Bronchial epithelial cell (primary cell): ENCODE data around the gene PKMYT1. TPM values are rescaled to one million over a fixed set of nuclear protein-coding genes. Genes with fewer than 3 reads are reported as not detected.

Experiments
- DNase-seq: peaks from one replicate; pipeline ENCODE4 v3.0.0-alpha.2; 2010; ENCODE audit warnings: low read depth
- FAIRE-seq: peaks from 2 replicates; lab custom pipeline; 2011; peaks lifted over from hg19 to GRCh38; lab: Jason Lieb, UNC
- H3K27me3 ChIP-seq: 2 replicates; pipeline ENCODE4 v1.5.1; 2011; ENCODE audit warnings: low read length; ENCODE audit not compliant: control insufficient read depth, insufficient read depth
- H3K36me3 ChIP-seq: 2 replicates; pipeline ENCODE4 v1.5.1; 2011; ENCODE audit warnings: low read length; ENCODE audit not compliant: control insufficient read depth, insufficient read depth
- H3K4me3 ChIP-seq: 2 replicates; pipeline ENCODE4 v1.5.1; 2011; ENCODE audit warnings: mild to moderate bottlenecking, low read depth, low read length, control low read depth
- total RNA-seq: library from RNA; depleted of rRNA; stranded (reverse); fragments of >200 nt; gene quantifications from 2 replicates; pipeline ENCODE4 v1.2.1, GENCODE V29; 2014
- TF ChIP-seq, protein P1 (sequence below): IDR thresholded peaks from 2 replicates; pipeline ENCODE4 v1.5.1; 2011; ENCODE audit warnings: mild to moderate bottlenecking, moderate library complexity, low read length, control low read depth, inconsistent platforms; ENCODE audit not compliant: insufficient read depth, severe bottlenecking

Gene PKMYT1
- total RNA-seq, 1 donor from 2014 or later: 0.26 TPM

DNA sequence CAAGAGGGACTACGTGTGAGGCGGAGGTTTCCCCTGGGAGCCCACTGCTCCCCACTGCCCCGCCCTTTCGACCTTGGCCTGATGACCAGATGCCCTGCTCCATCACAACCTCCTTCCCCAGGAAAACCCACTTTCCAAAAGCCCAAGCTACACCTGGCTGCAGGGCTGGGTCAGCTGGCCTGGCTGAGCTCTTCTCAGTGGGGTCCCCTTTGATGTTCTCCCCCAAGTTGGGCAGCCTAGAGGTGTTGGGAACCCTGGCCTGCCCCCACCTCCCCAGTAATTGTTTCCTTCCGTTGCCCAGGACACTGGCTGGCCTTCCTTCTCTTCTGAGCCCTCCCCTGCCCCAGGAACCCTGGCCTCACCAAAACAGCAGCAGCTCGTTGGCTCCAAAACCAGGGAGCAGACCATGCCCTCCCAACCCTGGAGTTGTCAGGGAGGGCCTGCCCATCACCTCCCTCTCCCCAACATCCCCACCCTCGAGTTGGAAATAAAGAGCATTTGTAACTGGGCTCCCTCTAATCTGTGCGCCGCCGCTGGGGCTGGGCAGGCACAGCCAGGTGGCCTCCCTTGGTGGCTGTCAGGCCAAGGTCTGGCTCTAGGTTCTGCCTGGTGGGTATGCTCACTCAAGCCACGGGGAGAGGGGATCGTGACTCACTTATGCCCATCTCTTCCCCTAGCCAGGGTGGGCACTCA, 33.9 kb upstream of the PKMYT1 start:
- DNase-seq (no peak), FAIRE-seq (no peak)
- TF ChIP-seq, protein P1, sequence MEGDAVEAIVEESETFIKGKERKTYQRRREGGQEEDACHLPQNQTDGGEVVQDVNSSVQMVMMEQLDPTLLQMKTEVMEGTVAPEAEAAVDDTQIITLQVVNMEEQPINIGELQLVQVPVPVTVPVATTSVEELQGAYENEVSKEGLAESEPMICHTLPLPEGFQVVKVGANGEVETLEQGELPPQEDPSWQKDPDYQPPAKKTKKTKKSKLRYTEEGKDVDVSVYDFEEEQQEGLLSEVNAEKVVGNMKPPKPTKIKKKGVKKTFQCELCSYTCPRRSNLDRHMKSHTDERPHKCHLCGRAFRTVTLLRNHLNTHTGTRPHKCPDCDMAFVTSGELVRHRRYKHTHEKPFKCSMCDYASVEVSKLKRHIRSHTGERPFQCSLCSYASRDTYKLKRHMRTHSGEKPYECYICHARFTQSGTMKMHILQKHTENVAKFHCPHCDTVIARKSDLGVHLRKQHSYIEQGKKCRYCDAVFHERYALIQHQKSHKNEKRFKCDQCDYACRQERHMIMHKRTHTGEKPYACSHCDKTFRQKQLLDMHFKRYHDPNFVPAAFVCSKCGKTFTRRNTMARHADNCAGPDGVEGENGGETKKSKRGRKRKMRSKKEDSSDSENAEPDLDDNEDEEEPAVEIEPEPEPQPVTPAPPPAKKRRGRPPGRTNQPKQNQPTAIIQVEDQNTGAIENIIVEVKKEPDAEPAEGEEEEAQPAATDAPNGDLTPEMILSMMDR: no peak
- Histone ChIP-seq H3K27me3 (peaks cover 5% of the 10 kb centered on the region), H3K36me3 (no peaks in the 10 kb centered on the region), H3K4me3 (no peak overlapping the region)

DNA sequence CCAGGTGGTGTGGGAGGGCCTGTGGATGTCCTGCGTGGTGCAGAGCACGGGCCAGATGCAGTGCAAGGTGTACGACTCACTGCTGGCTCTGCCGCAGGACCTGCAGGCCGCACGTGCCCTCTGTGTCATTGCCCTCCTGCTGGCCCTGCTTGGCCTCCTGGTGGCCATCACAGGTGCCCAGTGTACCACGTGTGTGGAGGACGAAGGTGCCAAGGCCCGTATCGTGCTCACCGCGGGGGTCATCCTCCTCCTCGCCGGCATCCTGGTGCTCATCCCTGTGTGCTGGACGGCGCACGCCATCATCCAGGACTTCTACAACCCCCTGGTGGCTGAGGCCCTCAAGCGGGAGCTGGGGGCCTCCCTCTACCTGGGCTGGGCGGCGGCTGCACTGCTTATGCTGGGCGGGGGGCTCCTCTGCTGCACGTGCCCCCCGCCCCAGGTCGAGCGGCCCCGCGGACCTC, 33.3 kb upstream of the PKMYT1 start:
- DNase-seq (no peak), FAIRE-seq (no peak)
- Histone ChIP-seq H3K36me3 (no peaks in the 10 kb centered on the region), H3K4me3 (no peak overlapping the region), H3K27me3 (peaks cover 5% of the 10 kb centered on the region)
- TF ChIP-seq, protein P1: no peak

DNA sequence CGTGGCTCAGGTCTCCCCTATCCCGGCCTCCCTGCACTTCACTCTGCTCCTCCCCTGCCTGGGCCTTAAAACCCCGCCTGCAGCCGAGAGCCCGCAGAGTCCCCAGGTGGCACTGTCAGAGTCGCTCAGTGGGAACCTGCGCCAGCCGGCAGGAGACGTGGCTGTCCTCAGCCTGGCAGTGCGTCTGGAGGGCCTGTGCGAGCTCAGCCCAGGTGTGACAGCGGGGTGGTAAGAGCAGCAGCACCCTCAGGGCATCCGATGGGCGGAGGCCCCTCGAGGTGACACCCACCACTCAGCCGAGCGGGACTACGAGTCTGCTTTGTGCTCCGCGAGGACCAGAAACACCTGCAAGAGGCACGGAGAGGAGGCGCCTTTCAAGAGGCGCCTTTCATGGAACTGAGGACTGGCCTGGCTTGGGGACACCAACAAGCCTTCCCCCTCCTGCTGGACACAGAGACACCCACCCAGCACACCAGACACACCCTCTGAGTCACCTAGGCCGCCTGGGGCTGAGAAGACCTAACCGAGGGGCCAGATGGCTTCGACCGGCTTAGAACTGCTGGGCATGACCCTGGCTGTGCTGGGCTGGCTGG, 32.7 kb upstream of the PKMYT1 start, which contains the start of gene CLDN9:
Gene CLDN9, plus strand, starts transcription at position 96 of the 593 bp plus-strand sequence. Its CDS starts 440 bp downstream, at position 536.
- Histone ChIP-seq H3K36me3 (no peaks in the 10 kb centered on the region), H3K27me3 (peaks cover 5% of the 10 kb centered on the region), H3K4me3 (no peak within 1 kb of the TSS)
- no peak for DNase-seq
- FAIRE-seq: no peak
- TF ChIP-seq, protein P1: no peak

DNA sequence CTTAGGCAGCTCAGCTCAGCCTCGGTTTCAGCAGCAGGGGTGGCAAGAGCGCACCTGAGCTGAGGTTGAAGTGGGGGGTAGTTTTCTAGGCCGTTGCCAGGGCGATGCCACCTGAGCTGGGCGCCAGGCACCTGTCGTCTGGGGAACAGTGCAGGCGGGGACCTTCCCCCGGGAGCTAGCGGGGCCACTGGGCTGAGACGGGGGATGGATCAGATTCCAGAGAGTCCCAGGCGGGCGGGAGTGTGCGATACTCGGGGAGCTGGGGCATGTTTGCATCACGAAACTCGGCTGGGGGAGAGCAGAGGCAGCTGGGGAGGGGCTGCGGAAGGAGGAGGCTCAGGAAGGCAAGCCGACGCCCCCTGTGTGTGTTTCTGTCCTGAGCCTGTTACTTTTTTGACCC, 32.0 kb upstream of the PKMYT1 start:
- Histone ChIP-seq H3K36me3 (no peaks in the 10 kb centered on the region), H3K27me3 (peaks cover 5% of the 10 kb centered on the region), H3K4me3 (no peak overlapping the region)
- DNase-seq: no peak
- FAIRE-seq: no peak
- TF ChIP-seq, protein P1: no peak

DNA sequence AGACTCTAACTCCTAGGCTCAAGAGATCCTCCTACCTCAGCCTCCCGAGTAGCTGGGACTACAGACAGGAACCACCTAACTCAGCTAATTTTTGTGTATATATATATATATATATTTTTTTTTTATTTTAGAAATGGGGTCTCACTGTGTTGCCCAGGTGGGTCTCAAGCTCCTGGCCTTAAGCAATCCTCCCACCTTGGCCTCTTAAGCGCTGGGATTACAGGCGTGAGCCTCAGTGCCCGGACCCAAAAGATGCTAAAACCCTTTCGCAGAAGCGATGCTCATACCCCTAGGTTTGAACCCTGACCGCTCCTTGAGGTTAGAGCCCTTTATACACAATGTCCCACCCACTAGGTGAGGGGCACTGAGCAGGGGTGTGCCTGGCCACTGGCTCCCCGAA, 30.3 kb upstream of the PKMYT1 start:
- DNase-seq: no peak
- Histone ChIP-seq H3K4me3 (no peak overlapping the region), H3K36me3 (peaks cover 2% of the 10 kb centered on the region), H3K27me3 (peaks cover 5% of the 10 kb centered on the region)
- no peak for FAIRE-seq
- TF ChIP-seq, protein P1: no peak
